Measurements from ENCODE around the gene ACBD5.

Gene ACBD5

DNA sequence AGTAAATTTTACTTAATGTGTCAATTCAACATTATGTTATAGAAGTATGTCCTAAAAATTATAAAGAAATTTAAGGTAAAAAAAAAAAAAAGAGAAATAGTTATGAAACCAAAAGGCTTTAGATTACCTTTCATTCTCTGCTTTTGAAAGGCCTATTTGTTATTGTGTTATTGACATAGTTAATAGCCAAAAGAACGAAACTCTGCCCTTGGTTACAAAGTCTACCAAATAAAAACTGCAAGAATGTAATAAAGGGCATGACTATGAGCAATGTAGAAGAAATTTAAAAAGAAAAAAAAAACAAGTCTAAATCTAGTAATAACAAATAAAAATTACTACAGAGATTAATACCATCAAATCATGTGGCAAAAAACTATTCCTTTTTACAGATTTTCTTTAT lies 10.6 kb downstream of the ACBD5 start:
- Histone ChIP-seq H4K8ac (ENCODE audit: low read depth, low read length) (no peak overlapping the region), H3K18ac (ENCODE audit: low read length) (no peak overlapping the region), H3K27ac (replicated peaks; ENCODE audit: low read length) (no peak overlapping the region), H2BK12ac (ENCODE audit: low read length) (no peak overlapping the region), H3K14ac (ENCODE audit: low read length) (no peak overlapping the region), H2BK5ac (ENCODE audit: low read length) (no peak overlapping the region), H2BK120ac (ENCODE audit: low read depth, low read length) (no peak overlapping the region), H4K91ac (ENCODE audit: low read depth, low read length, poor library complexity) (no peak overlapping the region), H3K4me3 (ENCODE audit: low read length in 2 of 2) (no peak overlapping the region), H3K79me1 (ENCODE audit: low read depth, low read length) (peaks cover 1% of the 10 kb centered on the region), H3K4ac (ENCODE audit: low read length) (no peak overlapping the region), H3K9me3 (replicated peaks in 1 of 2; ENCODE audit: control insufficient read depth in 2 of 2, insufficient read depth in 1 of 2, low read depth in 1 of 2, low read length in 2 of 2) (no peaks in the 10 kb centered on the region), H3K4me1 (ENCODE audit: control insufficient read depth in 2 of 2, insufficient read depth in 1 of 2, low read depth in 1 of 2, low read length in 2 of 2) (no peaks in the 10 kb centered on the region), H2AK5ac (ENCODE audit: low read depth, low read length) (no peak overlapping the region), H3K36me3 (replicated peaks in 1 of 2; ENCODE audit: control insufficient read depth in 2 of 2, insufficient read depth in 2 of 2, low read length in 2 of 2) (peaks cover 0 to 65% of the 10 kb centered on the region in 2 donors), H3K4me2 (ENCODE audit: insufficient read depth, low read length, poor library complexity, severe bottlenecking) (no peak overlapping the region), H2AFZ (ENCODE audit: low read length) (no peak overlapping the region), H3K9ac (ENCODE audit: low read depth, low read length, poor library complexity) (no peak overlapping the region), H3K27me3 (ENCODE audit: control insufficient read depth in 3 of 3, insufficient read depth in 3 of 3, low read depth in 1 of 3, low read length in 3 of 3) (no peaks in the 10 kb centered on the region), H3K23ac (ENCODE audit: low read depth, low read length, poor library complexity) (no peak overlapping the region), H2BK15ac (ENCODE audit: low read length) (no peak overlapping the region)
- WGBS, 2 donors (ENCODE audit: extremely low coverage in 2 of 2, insufficient read length in 2 of 2, insufficient replicate concordance in 1 of 2): no CpG with 5 or more reads among the region's 1 CpG
- DNase-seq (ENCODE audit: low spot score): no peak

DNA sequence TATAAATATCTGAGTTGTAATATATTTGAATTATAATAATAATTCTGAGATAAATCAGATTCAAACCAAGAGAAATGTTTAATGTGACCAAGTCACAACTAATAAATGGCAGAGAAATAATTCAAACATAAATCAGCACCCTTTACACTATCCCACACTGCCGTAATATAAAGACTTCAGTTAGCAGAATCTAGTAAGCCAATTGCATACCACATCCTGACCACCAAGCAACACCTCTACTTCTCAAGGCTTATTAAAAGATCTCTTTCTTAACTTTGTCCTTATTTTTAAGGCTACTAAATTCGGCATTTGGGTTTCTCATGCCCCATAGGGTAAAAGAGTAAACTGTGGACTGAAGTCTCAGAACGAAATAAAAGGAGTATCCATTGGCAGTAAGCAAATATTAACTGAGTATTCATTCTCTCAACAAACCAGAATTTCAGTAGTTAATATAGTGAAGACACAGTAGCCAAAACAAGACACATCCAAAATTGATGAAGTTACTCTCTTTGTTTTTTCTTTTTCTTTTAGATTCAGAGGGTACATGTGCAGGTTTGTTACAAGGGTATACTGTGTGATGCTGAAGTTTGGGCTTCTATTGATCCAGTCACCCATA lies 14.8 kb downstream of the ACBD5 start:
- Histone ChIP-seq H3K4me2 (ENCODE audit: insufficient read depth, low read length, poor library complexity, severe bottlenecking) (no peak overlapping the region), H3K4me1 (ENCODE audit: control insufficient read depth in 2 of 2, insufficient read depth in 1 of 2, low read depth in 1 of 2, low read length in 2 of 2) (no peaks in the 10 kb centered on the region), H3K23ac (ENCODE audit: low read depth, low read length, poor library complexity) (no peak overlapping the region), H3K9me3 (replicated peaks in 1 of 2; ENCODE audit: control insufficient read depth in 2 of 2, insufficient read depth in 1 of 2, low read depth in 1 of 2, low read length in 2 of 2) (no peaks in the 10 kb centered on the region), H3K4ac (ENCODE audit: low read length) (no peak overlapping the region), H3K4me3 (ENCODE audit: low read length in 2 of 2) (no peak overlapping the region), H3K27me3 (ENCODE audit: control insufficient read depth in 3 of 3, insufficient read depth in 3 of 3, low read depth in 1 of 3, low read length in 3 of 3) (no peaks in the 10 kb centered on the region), H3K9ac (ENCODE audit: low read depth, low read length, poor library complexity) (no peak overlapping the region), H2BK12ac (ENCODE audit: low read length) (no peak overlapping the region), H2AFZ (ENCODE audit: low read length) (no peak overlapping the region), H4K8ac (ENCODE audit: low read depth, low read length) (no peak overlapping the region), H3K18ac (ENCODE audit: low read length) (no peak overlapping the region), H3K79me1 (ENCODE audit: low read depth, low read length) (peaks cover 1% of the 10 kb centered on the region), H2BK15ac (ENCODE audit: low read length) (no peak overlapping the region), H2BK5ac (ENCODE audit: low read length) (no peak overlapping the region), H2AK5ac (ENCODE audit: low read depth, low read length) (no peak overlapping the region), H3K27ac (replicated peaks; ENCODE audit: low read length) (no peak overlapping the region), H3K36me3 (replicated peaks in 1 of 2; ENCODE audit: control insufficient read depth in 2 of 2, insufficient read depth in 2 of 2, low read length in 2 of 2) (peaks cover 0 to 66% of the 10 kb centered on the region in 2 donors), H3K14ac (ENCODE audit: low read length) (no peak overlapping the region), H2BK120ac (ENCODE audit: low read depth, low read length) (no peak overlapping the region), H4K91ac (ENCODE audit: low read depth, low read length, poor library complexity) (no peak overlapping the region)
- no peak for DNase-seq (ENCODE audit: low spot score)
- WGBS, 2 donors (ENCODE audit: extremely low coverage in 2 of 2, insufficient read length in 2 of 2, insufficient replicate concordance in 1 of 2): no CpG with 5 or more reads among the region's 3 CpGs

DNA sequence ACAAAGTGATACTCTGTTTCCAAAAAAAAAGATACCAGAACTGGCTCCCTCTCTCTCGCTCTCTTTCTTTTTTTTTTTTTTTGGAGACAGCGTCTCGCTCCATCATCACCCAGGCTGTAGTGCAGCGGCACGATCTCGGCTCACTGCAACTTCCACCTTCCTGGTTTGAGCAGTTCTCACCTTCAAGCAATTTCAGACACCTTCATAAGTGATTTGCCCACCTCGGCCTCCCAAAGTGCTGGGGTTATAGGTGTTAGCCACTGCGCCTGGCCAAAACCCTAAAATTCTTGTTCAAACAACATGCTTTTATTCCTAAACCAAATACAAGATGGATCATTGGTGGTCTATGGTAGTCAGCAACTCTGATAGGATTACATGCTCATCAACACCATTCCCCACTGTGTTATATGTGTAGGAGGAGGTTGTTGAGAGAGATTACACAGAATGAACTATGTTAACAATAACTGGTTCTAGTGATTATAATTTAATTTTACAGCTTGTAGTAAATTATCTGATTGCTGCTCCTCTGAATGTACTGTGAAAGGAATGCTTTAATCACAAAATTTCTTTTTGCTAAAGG lies 15.5 kb downstream of the ACBD5 start:
- Histone ChIP-seq H2BK5ac (ENCODE audit: low read length) (no peak overlapping the region), H3K4me1 (ENCODE audit: control insufficient read depth in 2 of 2, insufficient read depth in 1 of 2, low read depth in 1 of 2, low read length in 2 of 2) (no peaks in the 10 kb centered on the region), H2BK15ac (ENCODE audit: low read length) (no peak overlapping the region), H3K4ac (ENCODE audit: low read length) (no peak overlapping the region), H3K4me2 (ENCODE audit: insufficient read depth, low read length, poor library complexity, severe bottlenecking) (no peak overlapping the region), H2BK120ac (ENCODE audit: low read depth, low read length) (no peak overlapping the region), H3K18ac (ENCODE audit: low read length) (no peak overlapping the region), H3K9me3 (replicated peaks in 1 of 2; ENCODE audit: control insufficient read depth in 2 of 2, insufficient read depth in 1 of 2, low read depth in 1 of 2, low read length in 2 of 2) (no peaks in the 10 kb centered on the region), H3K4me3 (ENCODE audit: low read length in 2 of 2) (no peak overlapping the region), H3K27me3 (ENCODE audit: control insufficient read depth in 3 of 3, insufficient read depth in 3 of 3, low read depth in 1 of 3, low read length in 3 of 3) (no peaks in the 10 kb centered on the region), H2BK12ac (ENCODE audit: low read length) (no peak overlapping the region), H4K8ac (ENCODE audit: low read depth, low read length) (no peak overlapping the region), H3K79me1 (ENCODE audit: low read depth, low read length) (peaks cover 1% of the 10 kb centered on the region), H3K36me3 (replicated peaks in 1 of 2; ENCODE audit: control insufficient read depth in 2 of 2, insufficient read depth in 2 of 2, low read length in 2 of 2) (peaks cover 0 to 66% of the 10 kb centered on the region in 2 donors), H2AFZ (ENCODE audit: low read length) (no peak overlapping the region), H3K23ac (ENCODE audit: low read depth, low read length, poor library complexity) (no peak overlapping the region), H3K9ac (ENCODE audit: low read depth, low read length, poor library complexity) (no peak overlapping the region), H3K27ac (replicated peaks; ENCODE audit: low read length) (no peak overlapping the region), H4K91ac (ENCODE audit: low read depth, low read length, poor library complexity) (no peak overlapping the region), H3K14ac (ENCODE audit: low read length) (no peak overlapping the region), H2AK5ac (ENCODE audit: low read depth, low read length) (no peak overlapping the region)
- WGBS, 2 donors (ENCODE audit: extremely low coverage in 2 of 2, insufficient read length in 2 of 2, insufficient replicate concordance in 1 of 2): no CpG with 5 or more reads among the region's 8 CpGs
- no peak for DNase-seq (ENCODE audit: low spot score)

DNA sequence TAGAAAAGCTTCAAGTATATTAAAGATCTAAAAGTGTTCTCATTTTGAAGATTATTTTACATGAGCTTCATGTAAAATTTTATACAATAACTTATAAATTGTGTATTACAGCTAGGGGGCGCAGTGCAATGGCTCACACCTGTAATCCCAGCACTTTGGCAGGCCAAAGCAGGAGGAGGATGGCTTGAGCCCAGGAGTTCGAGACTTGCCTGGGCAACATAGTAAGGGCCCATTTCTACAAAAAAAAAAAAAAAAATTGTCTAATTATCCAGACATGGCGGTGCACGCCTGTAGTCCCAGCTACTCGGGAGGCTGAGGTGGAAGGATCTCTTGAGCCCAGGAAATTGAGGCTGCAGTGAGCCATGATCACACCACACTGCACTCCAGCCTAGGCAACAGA lies 16.6 kb downstream of the ACBD5 start:
- DNase-seq (ENCODE audit: low spot score): no peak
- WGBS, 2 donors (ENCODE audit: extremely low coverage in 2 of 2, insufficient read length in 2 of 2, insufficient replicate concordance in 1 of 2): no CpG with 5 or more reads among the region's 5 CpGs

More for the DNA sequence above, 16.6 kb downstream of the ACBD5 start:
- Histone ChIP-seq H3K18ac (ENCODE audit: low read length) (no peak overlapping the region), H3K27me3 (ENCODE audit: control insufficient read depth in 3 of 3, insufficient read depth in 3 of 3, low read depth in 1 of 3, low read length in 3 of 3) (no peaks in the 10 kb centered on the region), H2BK15ac (ENCODE audit: low read length) (no peak overlapping the region), H3K79me1 (ENCODE audit: low read depth, low read length) (peaks cover 1% of the 10 kb centered on the region), H2AFZ (ENCODE audit: low read length) (no peak overlapping the region), H3K4ac (ENCODE audit: low read length) (no peak overlapping the region), H3K4me2 (ENCODE audit: insufficient read depth, low read length, poor library complexity, severe bottlenecking) (no peak overlapping the region), H4K8ac (ENCODE audit: low read depth, low read length) (no peak overlapping the region), H2BK5ac (ENCODE audit: low read length) (no peak overlapping the region), H3K4me3 (ENCODE audit: low read length in 2 of 2) (no peak overlapping the region), H3K4me1 (ENCODE audit: control insufficient read depth in 2 of 2, insufficient read depth in 1 of 2, low read depth in 1 of 2, low read length in 2 of 2) (no peaks in the 10 kb centered on the region), H3K9ac (ENCODE audit: low read depth, low read length, poor library complexity) (no peak overlapping the region), H3K36me3 (replicated peaks in 1 of 2; ENCODE audit: control insufficient read depth in 2 of 2, insufficient read depth in 2 of 2, low read length in 2 of 2) (peaks cover 0 to 67% of the 10 kb centered on the region in 2 donors), H2AK5ac (ENCODE audit: low read depth, low read length) (no peak overlapping the region), H4K91ac (ENCODE audit: low read depth, low read length, poor library complexity) (no peak overlapping the region), H3K14ac (ENCODE audit: low read length) (no peak overlapping the region), H3K23ac (ENCODE audit: low read depth, low read length, poor library complexity) (no peak overlapping the region), H2BK120ac (ENCODE audit: low read depth, low read length) (no peak overlapping the region), H3K9me3 (replicated peaks in 1 of 2; ENCODE audit: control insufficient read depth in 2 of 2, insufficient read depth in 1 of 2, low read depth in 1 of 2, low read length in 2 of 2) (no peaks in the 10 kb centered on the region), H3K27ac (replicated peaks; ENCODE audit: low read length) (no peak overlapping the region), H2BK12ac (ENCODE audit: low read length) (no peak overlapping the region)

Measured in neuronal stem cell (in vitro differentiated cells).